GM12878 (cell line): ENCODE measurements around the gene DLD. TPM values are rescaled to one million over a fixed set of nuclear protein-coding genes. Genes with fewer than 3 reads are reported as not detected.

ENCODE experiments used
- ATAC-seq: fragments of 200-7000 bp; cut with Tn5 transposase; 3 replicates; pipeline ENCODE4 v1.9.1; 2020; ENCODE audit warnings: mild to moderate bottlenecking, moderate library complexity
- BruUV-seq: library from RNA; stranded (reverse); fragments of 400-500 nt; replicated peaks from 2 replicates; lab custom pipeline; 2021; lab: Mats Ljungman, UMichigan
- CTCF ChIA-PET: fragments of 300-600 bp; sonication (Branson Sonifier 250); formaldehyde crosslinking; extraction: SDS; loops from one replicate; lab custom pipeline; 2021; ENCODE audit warnings: inconsistent platforms; lab: Yijun Ruan, JAX
- POLR2A ChIA-PET: fragments of 350-600 bp; formaldehyde crosslinking; extraction: SDS; loops from one replicate; lab custom pipeline; 2021; ENCODE audit warnings: inconsistent platforms; lab: Charles Lee
- RAD21 ChIA-PET: fragments of 300-600 bp; sonication (Branson Sonifier 250); formaldehyde crosslinking; loops from one replicate; lab custom pipeline; 2023; ENCODE audit warnings: antibody characterized with exemption; ENCODE audit not compliant: unreplicated experiment; lab: Charles Lee
- SMC1A ChIA-PET: fragments of 300-600 bp; sonication (Branson Sonifier 250); formaldehyde crosslinking; loops from one replicate; lab custom pipeline; 2023; ENCODE audit not compliant: unreplicated experiment, uncharacterized antibody; lab: Charles Lee
- DNase-seq: peaks from one replicate; pipeline ENCODE4 v3.0.0-alpha.2; 2011; ENCODE audit warnings: low read depth, low spot score
- FAIRE-seq: peaks from 3 replicates; lab custom pipeline; 2011; peaks lifted over from hg19 to GRCh38; lab: Jason Lieb, UNC
- H2AFZ ChIP-seq: 2 replicates; pipeline ENCODE4 v1.6.0; 2011; ENCODE audit warnings: low read depth, low read length, control low read depth; ENCODE audit not compliant: control insufficient read depth
- H3K27ac ChIP-seq: 2 replicates; pipeline ENCODE4 v1.5.1; 2011; ENCODE audit warnings: control low read depth; ENCODE audit not compliant: control insufficient read depth, insufficient read depth
- H3K27me3 ChIP-seq, 2 experiments: replicated peaks in 1 of 2; 2 replicates each; pipeline versions ENCODE4 v1.6.0 to v1.6.1; 2011; ENCODE audit warnings: low read length in 1 of 2; ENCODE audit not compliant: control insufficient read depth in 2 of 2, insufficient read depth in 2 of 2
- H3K36me3 ChIP-seq, 2 experiments: 2 replicates each; pipeline ENCODE4 v1.5.1; 2011; ENCODE audit warnings: low read length in 1 of 2; ENCODE audit not compliant: control insufficient read depth in 2 of 2, insufficient read depth in 2 of 2
- H3K4me1 ChIP-seq: 2 replicates; pipeline ENCODE4 v1.6.1; 2011; ENCODE audit warnings: mild to moderate bottlenecking, low read length, moderate library complexity, mixed read lengths; ENCODE audit not compliant: control insufficient read depth, insufficient read depth
- H3K4me2 ChIP-seq: 2 replicates; pipeline ENCODE4 v1.6.0; 2011; ENCODE audit warnings: control low read depth; ENCODE audit not compliant: control insufficient read depth, insufficient read depth
- H3K4me3 ChIP-seq: fragments of 200-600 bp; sonication (generic); 2 replicates; pipeline ENCODE4 v1.5.1; 2016
- H3K79me2 ChIP-seq: 2 replicates; pipeline ENCODE4 v1.6.0; 2011; ENCODE audit warnings: low read length; ENCODE audit not compliant: control insufficient read depth, insufficient read depth
- H3K9ac ChIP-seq: 2 replicates; pipeline ENCODE4 v1.8.0; 2011; ENCODE audit warnings: low read length, control low read depth, mixed read lengths; ENCODE audit not compliant: control insufficient read depth, insufficient read depth
- H3K9me3 ChIP-seq: replicated peaks from 3 replicates; pipeline ENCODE4 v1.5.1; 2011; ENCODE audit warnings: mild to moderate bottlenecking, low read length; ENCODE audit not compliant: control insufficient read depth, insufficient read depth
- H4K20me1 ChIP-seq: 2 replicates; pipeline ENCODE4 v1.6.0; 2011; ENCODE audit not compliant: control insufficient read depth, insufficient read depth
- CHD1 ChIP-seq: IDR thresholded peaks from 2 replicates; pipeline ENCODE4 v1.6.1; 2012; ENCODE audit warnings: low read depth, low read length, improper control_type of control experiment
- E4F1 ChIP-seq: fragments of 450-650 bp; IDR thresholded peaks from 2 replicates; pipeline ENCODE4 v1.6.1; 2018; ENCODE audit warnings: borderline replicate concordance, mild to moderate bottlenecking; ENCODE audit not compliant: partially characterized antibody
- IKZF1 ChIP-seq: fragments of 450-650 bp; conservative IDR thresholded peaks from 2 replicates; pipeline ENCODE4 v1.6.1; 2017; ENCODE audit warnings: antibody characterized with exemption, mild to moderate bottlenecking
- SMAD1 ChIP-seq: fragments of 450-650 bp; IDR thresholded peaks from 2 replicates; pipeline ENCODE4 v1.6.1; 2018; ENCODE audit warnings: mild to moderate bottlenecking, low read depth; ENCODE audit not compliant: partially characterized antibody
- SRF ChIP-seq, 2 experiments: IDR thresholded peaks; 2 replicates each; pipeline ENCODE4 v1.6.1; 2011; ENCODE audit warnings: low read depth in 2 of 2, low read length in 2 of 2, mild to moderate bottlenecking in 1 of 2, moderate library complexity in 1 of 2
- ZNF207 ChIP-seq: fragments of 450-650 bp; IDR thresholded peaks from 2 replicates; pipeline ENCODE4 v1.6.1; 2014; ENCODE audit warnings: antibody characterized with exemption, mild to moderate bottlenecking, borderline replicate concordance
- ZNF217 ChIP-seq: fragments of 450-650 bp; IDR thresholded peaks from 2 replicates; pipeline ENCODE4 v1.6.1; 2017; ENCODE audit warnings: antibody characterized with exemption, mild to moderate bottlenecking
- WGBS: methylation state at CpG from one replicate; pipeline ENCODE4 v1.1.6; 2016; ENCODE audit warnings: low lambda C conversion rate; ENCODE audit not compliant: insufficient replicate concordance, insufficient coverage; ENCODE audit errors: missing lambda C conversion rate; 5-methylcytosine and 5-hydroxymethylcytosine counted together
- in situ Hi-C: fragments of 300-500 bp; cut with MboI; formaldehyde crosslinking; loops from 9 replicates; pipeline ENCODE4 v1.14.3; 2018; ENCODE audit warnings: mixed read lengths
- intact Hi-C: fragments of 100-400 bp; cut with micrococcal nuclease; formaldehyde crosslinking; loops from one replicate; pipeline ENCODE4 v1.14.2; 2022; ENCODE audit not compliant: unreplicated experiment
- polyA plus RNA-seq, 11 experiments: library from polyadenylated mRNA; depleted of rRNA in 4 of 11; unstranded in 6 of 11; stranded (reverse) in 5 of 11; fragments of >200 nt; fragmentation: Nextera tagmentation in 4 of 11; fragmentation: Illumina TruSeq in 1 of 11; extraction: Ambion mirVana in 4 of 11; extraction: Trizol in 1 of 11; gene quantifications; 1 replicate in 1 of 11; 2 replicates in 10 of 11; pipeline versions ENCODE4 v1.2.1 to v1.2.3, GENCODE V29; 2011 to 2016; ENCODE audit warnings: inconsistent platforms in 2 of 11, missing spikeins in 2 of 11, low read depth in 1 of 11
- total RNA-seq, 4 experiments: library from RNA; depleted of rRNA in 3 of 4; stranded (reverse); fragments of >200 nt in 3 of 4; fragmentation: Illumina TruSeq in 1 of 4; extraction: Trizol in 1 of 4; gene quantifications; 2 replicates each; pipeline versions ENCODE4 v1.2.1 to v1.2.3, GENCODE V29; 2013 to 2021
- TF ChIP-seq, protein P1 (sequence below): IDR thresholded peaks from 2 replicates; pipeline ENCODE4 v1.6.1; 2011; ENCODE audit warnings: low read depth, low read length, improper control_type of control experiment, borderline replicate concordance

The DLD gene
- total and polyA plus RNA-seq, 10 of the 15 experiments (the other 5 are each of a cell fraction or from before 2014, with no cell fraction given) = 62.7 to 314 (median 161) TPM

GRCh38 chr7:107876916-107877315, 14.1 kb upstream of the DLD start:
- 0% methylated on average over 2 of the region's 2 CpGs for WGBS
- ChIA-PET SMC1A (interaction anchor here (0.9 to 1.4 kb wide), 4 partner anchors 16 to 727 kb away, joined by 3 to 5 read pairs (median 4); no protein-coding TSS in a partner anchor), CTCF (interaction anchor here (1.0 to 6.8 kb wide), 6 partner anchors 9 to 729 kb away, joined by 3 to 61 read pairs (median 4); partner anchors contain the start of gene DLD), RAD21 (no interaction called here), POLR2A (interaction anchor here (0.6 kb wide), 1 partner anchor 21 kb away, joined by 9 read pairs; no protein-coding TSS in a partner anchor)
- no peak for TF ChIP-seq CHD1
- no peak for TF ChIP-seq SMAD1
- TF ChIP-seq, protein P1, sequence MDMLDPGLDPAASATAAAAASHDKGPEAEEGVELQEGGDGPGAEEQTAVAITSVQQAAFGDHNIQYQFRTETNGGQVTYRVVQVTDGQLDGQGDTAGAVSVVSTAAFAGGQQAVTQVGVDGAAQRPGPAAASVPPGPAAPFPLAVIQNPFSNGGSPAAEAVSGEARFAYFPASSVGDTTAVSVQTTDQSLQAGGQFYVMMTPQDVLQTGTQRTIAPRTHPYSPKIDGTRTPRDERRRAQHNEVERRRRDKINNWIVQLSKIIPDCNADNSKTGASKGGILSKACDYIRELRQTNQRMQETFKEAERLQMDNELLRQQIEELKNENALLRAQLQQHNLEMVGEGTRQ = no peak
- no peak for TF ChIP-seq E4F1
- no peak for TF ChIP-seq ZNF217
- TF ChIP-seq SRF (IDR thresholded peaks at IDR 0.05; ENCODE audit: low read depth in 2 of 2, low read length in 2 of 2) = no peak
- no peak for TF ChIP-seq ZNF207
- no peak for TF ChIP-seq IKZF1
- Histone ChIP-seq H4K20me1 (no peaks in the 10 kb centered on the region), H3K9me3 (no peaks in the 10 kb centered on the region), H2AFZ (no peak overlapping the region; the same call in 1 of the 2 replicates), H3K79me2 (no peaks in the 10 kb centered on the region), H3K36me3 (no peaks in the 10 kb centered on the region), H3K9ac (no peak overlapping the region), H3K27ac (no peak overlapping the region), H3K4me1 (no peaks in the 10 kb centered on the region), H3K4me3 (no peak overlapping the region), H3K27me3 (no peaks in the 10 kb centered on the region; a peak in 2 of 4 replicates), H3K4me2 (no peak overlapping the region)
- ATAC-seq (no peak), FAIRE-seq (no peak), DNase-seq (no peak)
- intact Hi-C loops (loop anchor here (5.0 kb wide), 4 partner anchors 270 to 1085 kb away; no protein-coding TSS in a partner anchor), in situ Hi-C loops (loop anchor here (10.0 kb wide), 1 partner anchor 1082 kb away; no protein-coding TSS in a partner anchor)
- no TSS peak for BruUV-seq
